ENCODE measurements around the gene SRR. TPM values are rescaled to one million over a fixed set of nuclear protein-coding genes. Genes with fewer than 3 reads are reported as not detected.

Gene SRR
- total RNA-seq, 4 donors from 2014 or later = 5.6 to 29.2 (median 13.4) TPM

DNA sequence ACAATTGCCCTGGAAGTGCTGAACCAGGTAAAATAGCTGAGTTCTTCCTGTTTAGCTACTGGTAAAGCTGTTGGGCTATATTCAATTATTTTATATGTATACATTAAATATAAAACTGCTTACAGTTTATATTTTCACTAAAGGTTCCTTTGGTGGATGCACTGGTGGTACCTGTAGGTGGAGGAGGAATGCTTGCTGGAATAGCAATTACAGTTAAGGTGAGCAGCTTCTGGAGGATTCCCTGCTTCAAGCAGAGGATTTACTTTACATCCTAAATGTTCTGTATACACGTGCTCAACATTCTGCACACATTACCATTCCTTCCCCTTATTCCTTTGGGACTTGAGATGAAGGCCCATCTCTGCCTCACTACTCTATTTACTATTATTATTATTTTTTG is 17.6 kb downstream of the SRR start:
- Histone ChIP-seq H3K4me3 (no peak overlapping the region), H3K9me3 (no peaks in the 10 kb centered on the region), H3K27me3 (no peaks in the 10 kb centered on the region), H3K27ac (no peak overlapping the region), H3K4me1 (no peaks in the 10 kb centered on the region), H3K36me3 (no peaks in the 10 kb centered on the region)
- TF ChIP-seq POLR2A (IDR thresholded peaks at IDR 0.05) = no peak
- TF ChIP-seq, protein P1, sequence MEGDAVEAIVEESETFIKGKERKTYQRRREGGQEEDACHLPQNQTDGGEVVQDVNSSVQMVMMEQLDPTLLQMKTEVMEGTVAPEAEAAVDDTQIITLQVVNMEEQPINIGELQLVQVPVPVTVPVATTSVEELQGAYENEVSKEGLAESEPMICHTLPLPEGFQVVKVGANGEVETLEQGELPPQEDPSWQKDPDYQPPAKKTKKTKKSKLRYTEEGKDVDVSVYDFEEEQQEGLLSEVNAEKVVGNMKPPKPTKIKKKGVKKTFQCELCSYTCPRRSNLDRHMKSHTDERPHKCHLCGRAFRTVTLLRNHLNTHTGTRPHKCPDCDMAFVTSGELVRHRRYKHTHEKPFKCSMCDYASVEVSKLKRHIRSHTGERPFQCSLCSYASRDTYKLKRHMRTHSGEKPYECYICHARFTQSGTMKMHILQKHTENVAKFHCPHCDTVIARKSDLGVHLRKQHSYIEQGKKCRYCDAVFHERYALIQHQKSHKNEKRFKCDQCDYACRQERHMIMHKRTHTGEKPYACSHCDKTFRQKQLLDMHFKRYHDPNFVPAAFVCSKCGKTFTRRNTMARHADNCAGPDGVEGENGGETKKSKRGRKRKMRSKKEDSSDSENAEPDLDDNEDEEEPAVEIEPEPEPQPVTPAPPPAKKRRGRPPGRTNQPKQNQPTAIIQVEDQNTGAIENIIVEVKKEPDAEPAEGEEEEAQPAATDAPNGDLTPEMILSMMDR (IDR thresholded peaks at IDR 0.05) = no peak
- DNase-seq = no peak
- intact Hi-C loops (cut with DNase I; ENCODE audit: low total_unique reads) = no loop called here

DNA sequence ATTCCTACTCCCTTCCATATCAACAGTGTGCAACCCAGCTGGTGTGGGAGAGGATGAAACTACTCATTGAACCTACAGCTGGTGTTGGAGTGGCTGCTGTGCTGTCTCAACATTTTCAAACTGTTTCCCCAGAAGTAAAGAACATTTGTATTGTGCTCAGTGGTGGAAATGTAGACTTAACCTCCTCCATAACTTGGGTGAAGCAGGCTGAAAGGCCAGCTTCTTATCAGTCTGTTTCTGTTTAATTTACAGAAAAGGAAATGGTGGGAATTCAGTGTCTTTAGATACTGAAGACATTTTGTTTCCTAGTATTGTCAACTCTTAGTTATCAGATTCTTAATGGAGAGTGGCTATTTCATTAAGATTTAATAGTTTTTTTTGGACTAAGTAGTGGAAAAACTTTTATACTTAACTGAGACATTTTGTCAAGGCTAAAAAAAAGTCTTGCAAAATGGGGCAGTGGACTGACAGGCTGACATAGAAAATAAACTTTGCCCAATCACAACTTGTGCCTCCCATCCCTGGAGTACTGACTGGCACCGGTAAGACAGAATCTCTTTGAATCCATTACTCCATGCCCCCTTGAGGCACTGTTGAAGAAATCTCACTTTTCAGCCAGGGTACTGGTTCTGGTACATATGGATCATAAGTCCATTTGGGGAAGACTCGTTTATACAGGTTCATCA is 20.0 kb downstream of the SRR start:
- intact Hi-C loops (cut with DNase I; ENCODE audit: low total_unique reads) = no loop called here
- no peak overlapping the region for H3K27ac ChIP-seq
- no peak overlapping the region for H3K4me3 ChIP-seq
- no peaks in the 10 kb centered on the region for H3K36me3 ChIP-seq
- no peaks in the 10 kb centered on the region for H3K27me3 ChIP-seq
- DNase-seq = no peak
- TF ChIP-seq, protein P1 (IDR thresholded peaks at IDR 0.05) = no peak
- no peak for TF ChIP-seq POLR2A (IDR thresholded peaks at IDR 0.05)
- no peaks in the 10 kb centered on the region for H3K9me3 ChIP-seq
- no peaks in the 10 kb centered on the region for H3K4me1 ChIP-seq

- peaks cover 0 to 5% of the 10 kb centered on the region in 2 donors for H3K4me1 ChIP-seq
- no peak overlapping the region for H3K4me3 ChIP-seq
- no peaks in the 10 kb centered on the region for H3K36me3 ChIP-seq
- no peak overlapping the region for H3K27ac ChIP-seq
- intact Hi-C loops (cut with DNase I; ENCODE audit: low total_unique reads) = no loop called here
- no peaks in the 10 kb centered on the region for H3K9me3 ChIP-seq
- TF ChIP-seq, protein P1 (IDR thresholded peaks at IDR 0.05) = no peak
- H3K27me3 ChIP-seq = no peaks in the 10 kb centered on the region
- DNase-seq = no peak
Measured at GRCh38 chr17:2331303-2331702, 27.6 kb downstream of the SRR start.

DNA sequence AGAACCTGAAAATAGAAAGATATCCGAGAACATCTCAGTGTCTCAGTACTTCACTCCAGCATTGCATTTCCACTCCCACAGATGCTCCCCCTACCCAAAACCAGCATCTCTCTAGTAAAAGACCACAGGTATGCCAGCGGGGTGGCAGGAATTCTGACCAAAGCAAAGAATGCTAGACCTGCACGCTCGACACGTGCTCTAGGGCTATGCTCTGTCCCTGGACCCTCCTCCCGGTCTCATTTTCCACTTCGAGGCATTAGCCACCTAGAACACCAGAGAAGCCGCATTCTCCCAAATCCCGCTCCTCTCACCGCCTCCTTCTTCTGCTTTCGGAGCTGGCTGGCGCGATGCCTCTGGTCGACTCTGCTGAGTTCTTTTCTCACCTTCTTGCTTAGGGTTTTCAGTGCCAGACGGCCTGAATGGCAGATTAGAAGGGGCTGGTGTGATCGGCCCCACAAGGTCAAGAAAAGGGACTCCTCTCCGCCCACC is 32.0 kb downstream of the SRR start:
- no peak for TF ChIP-seq POLR2A (IDR thresholded peaks at IDR 0.05)
- TF ChIP-seq, protein P1 (IDR thresholded peaks at IDR 0.05) = no peak
- Histone ChIP-seq H3K36me3 (no peaks in the 10 kb centered on the region), H3K9me3 (no peaks in the 10 kb centered on the region), H3K4me1 (peaks cover 0 to 5% of the 10 kb centered on the region in 2 donors), H3K27ac (peak overlapping the region; percentile 79 to 90), H3K4me3 (peak overlapping the region; percentile 85 to 97), H3K27me3 (no peaks in the 10 kb centered on the region)
- intact Hi-C loops (cut with DNase I; ENCODE audit: low total_unique reads) = no loop called here
- peak in 1 of 2 donors; percentile 25 for DNase-seq

DNA sequence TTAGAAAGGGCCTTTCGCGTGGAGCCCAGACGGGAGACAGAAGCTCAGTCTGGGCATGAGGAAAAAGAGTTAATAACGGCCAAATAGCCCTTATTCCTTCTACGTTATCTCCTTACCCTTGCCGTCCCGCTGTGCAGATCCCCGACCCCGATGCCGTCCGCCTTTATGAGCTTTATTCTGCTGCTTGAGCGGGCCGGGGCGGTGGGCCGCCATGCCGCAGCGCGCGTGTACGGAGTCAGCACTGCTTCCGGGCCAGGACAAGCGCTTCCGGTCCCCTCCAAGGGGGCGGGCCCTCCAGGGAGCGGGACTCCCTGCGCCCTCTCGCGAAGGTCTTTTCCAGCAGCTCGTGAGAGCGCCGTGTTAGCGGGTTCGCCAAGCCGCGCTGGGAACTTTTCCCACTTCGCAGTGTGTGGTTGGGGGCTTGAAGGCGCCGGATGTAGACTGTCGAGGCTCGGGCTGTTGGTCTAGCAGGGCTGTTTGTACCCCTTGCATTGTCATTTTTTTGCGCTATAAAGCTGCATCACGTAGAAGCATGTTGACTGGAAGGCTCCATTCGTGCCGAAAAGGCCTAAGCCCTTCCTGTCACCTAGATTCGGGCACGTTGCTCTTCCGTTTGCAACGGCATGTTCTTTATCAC is 32.6 kb downstream of the SRR start, which contains the start of gene TSR1:
Gene TSR1, minus strand, starts transcription at position 243 of the 637 bp plus-strand sequence. Its CDS starts 30 bp downstream, at position 213.
- H3K36me3 ChIP-seq = no peaks in the 10 kb centered on the region
- H3K4me3 ChIP-seq = peak within 1 kb of the TSS; percentile 85 to 97
- peak within 1 kb of the TSS; percentile 79 to 90 for H3K27ac ChIP-seq
- DNase-seq = peak; percentile 85 to 89
- intact Hi-C loops (cut with DNase I; ENCODE audit: low total_unique reads) = no loop called here
- no peaks in the 10 kb centered on the region for H3K27me3 ChIP-seq
- H3K4me1 ChIP-seq = peaks cover 0 to 5% of the 10 kb centered on the region in 2 donors
- TF ChIP-seq POLR2A (IDR thresholded peaks at IDR 0.05) = peak; percentile 61 to 76
- TF ChIP-seq, protein P1 (IDR thresholded peaks at IDR 0.05) = peak in 3 of 4 experiments; percentile 38 to 53 (median 40)
- no peaks in the 10 kb centered on the region for H3K9me3 ChIP-seq
